K562 (cell line): ENCODE results near the gene FIBP. TPM values are rescaled to one million over a fixed set of nuclear protein-coding genes. Genes with fewer than 3 reads are reported as not detected.

Experiments used
- ARHGAP35 ChIP-seq: fragments of 450-650 bp; IDR thresholded peaks from 2 replicates; pipeline ENCODE4 v1.6.1; 2018; ENCODE audit not compliant: partially characterized antibody
- CC2D1A ChIP-seq: fragments of 450-650 bp; IDR thresholded peaks from 2 replicates; pipeline ENCODE4 v1.6.1; 2017; ENCODE audit warnings: mild to moderate bottlenecking
- E2F4 ChIP-seq: sonication (generic); formaldehyde crosslinking; IDR thresholded peaks from 2 replicates; pipeline ENCODE4 v1.8.0; 2022; ENCODE audit warnings: mild to moderate bottlenecking, low read depth, missing genetic modification reagents
- ETS2 ChIP-seq: IDR thresholded peaks from 2 replicates; pipeline ENCODE4 v1.6.1; 2016; ENCODE audit warnings: borderline replicate concordance, missing genetic modification characterization, mild to moderate bottlenecking, moderate library complexity, missing compliant biosample characterization; ENCODE audit not compliant: poor library complexity, severe bottlenecking
- HDAC1 ChIP-seq, 2 experiments: fragments of 450-650 bp; IDR thresholded peaks; 2 replicates each; pipeline ENCODE4 v1.6.1; 2016 to 2017; ENCODE audit warnings: inconsistent platforms in 1 of 2, mild to moderate bottlenecking in 1 of 2, moderate library complexity in 1 of 2
- ILK ChIP-seq: fragments of 450-650 bp; IDR thresholded peaks from 2 replicates; pipeline ENCODE4 v1.6.1; 2016; ENCODE audit warnings: missing genetic modification characterization, low read depth, mild to moderate bottlenecking, missing compliant biosample characterization, moderate library complexity, borderline replicate concordance
- IRF9 ChIP-seq: fragments of 450-650 bp; IDR thresholded peaks from 2 replicates; pipeline ENCODE4 v1.6.1; 2016; ENCODE audit warnings: missing biosample characterization, missing genetic modification characterization
- KDM2B ChIP-seq: fragments of 250-450 bp; sonication (Bioruptor Pico); IDR thresholded peaks from 2 replicates; pipeline ENCODE4 v1.8.0; 2021; ENCODE audit warnings: mild to moderate bottlenecking, moderate library complexity
- SREBF2 ChIP-seq: sonication (generic); formaldehyde crosslinking; IDR thresholded peaks from 2 replicates; pipeline ENCODE4 v1.4.0; 2020; ENCODE audit warnings: mild to moderate bottlenecking, missing genetic modification reagents
- TCF7 ChIP-seq: sonication (generic); IDR thresholded peaks from 2 replicates; pipeline ENCODE4 v1.6.1; 2016; ENCODE audit warnings: antibody characterized with exemption, borderline replicate concordance
- VEZF1 ChIP-seq: fragments of 200-800 bp; sonication (Bioruptor generic); IDR thresholded peaks from 2 replicates; pipeline ENCODE4 v1.6.1; 2017; ENCODE audit warnings: missing genetic modification characterization, missing compliant biosample characterization
- ZBTB9 ChIP-seq: fragments of 450-650 bp; formaldehyde crosslinking; IDR thresholded peaks from 2 replicates; pipeline ENCODE4 v1.4.0; 2020; ENCODE audit warnings: mild to moderate bottlenecking, moderate library complexity
- ZC3H11A ChIP-seq: IDR thresholded peaks from 2 replicates; pipeline ENCODE4 v1.6.1; 2012; ENCODE audit warnings: low read depth, low read length, improper control_type of control experiment
- ZNF165 ChIP-seq: fragments of 250-450 bp; sonication (Bioruptor Pico); IDR thresholded peaks from 2 replicates; pipeline ENCODE4 v1.4.0; 2020; ENCODE audit warnings: borderline replicate concordance
- ZNF407 ChIP-seq: fragments of 450-650 bp; IDR thresholded peaks from 2 replicates; pipeline ENCODE4 v1.6.1; 2016; ENCODE audit warnings: low read depth
- polyA plus RNA-seq, 8 experiments: library from polyadenylated mRNA; depleted of rRNA in 4 of 8; stranded (reverse) in 5 of 8; unstranded in 3 of 8; fragments of >200 nt; fragmentation: Nextera tagmentation in 2 of 8; fragmentation: Illumina TruSeq in 1 of 8; extraction: Ambion mirVana in 2 of 8; extraction: Trizol in 1 of 8; gene quantifications; 2 replicates each; pipeline versions ENCODE4 v1.2.1 to v1.2.3, GENCODE V29; 2011 to 2014; ENCODE audit warnings: inconsistent platforms in 1 of 8, missing spikeins in 1 of 8
- total RNA-seq, 7 experiments: library from RNA; depleted of rRNA in 6 of 7; stranded (reverse); fragments of >200 nt in 6 of 7; fragmentation: Illumina TruSeq in 2 of 7; extraction: Trizol in 2 of 7; gene quantifications; 2 replicates each; pipeline versions ENCODE4 v1.2.1 to v1.2.3, GENCODE V29; 2011 to 2021; ENCODE audit warnings: low replicate concordance in 1 of 7

Gene FIBP
- total and polyA plus RNA-seq, 9 of the 15 experiments (the other 6 are each of a cell fraction or from before 2014, with no cell fraction given) = 41.2 to 79.2 (median 48.6) TPM

- TF ChIP-seq CC2D1A = peak; percentile 43; the same call in 1 of the 2 replicates
- TF ChIP-seq IRF9 (tag) = no peak
- TF ChIP-seq KDM2B (CRISPR knock-in tag) = peak; percentile 65; the same call in 1 of the 2 replicates
- peak; percentile 80; the same call in 1 of the 2 replicates for TF ChIP-seq ZC3H11A
- peak; percentile 35 for TF ChIP-seq ETS2 (tag)
- TF ChIP-seq ZNF165 = no peak
- TF ChIP-seq ZBTB9 = peak; percentile 48; the same call in 1 of the 2 replicates
- TF ChIP-seq ZNF407 = no peak
- peak; percentile 23 to 50; a peak in 2 of 4 replicates for TF ChIP-seq HDAC1 (IDR thresholded peaks at IDR 0.05)
- peak; percentile 78; the same call in 1 of the 2 replicates for TF ChIP-seq E2F4 (CRISPR knock-in tag)
- TF ChIP-seq ILK (tag) = no peak
- TF ChIP-seq TCF7 = peak; percentile 78
- TF ChIP-seq ARHGAP35 = no peak
- peak; percentile 94 for TF ChIP-seq VEZF1 (CRISPR knock-in tag)
- no peak for TF ChIP-seq SREBF2 (CRISPR knock-in tag)
These were observed 30.9 kb upstream of the FIBP start, which contains the start of gene DRAP1 (continued) for GRCh38 chr11:65919141-65919572.
